ENCODE measurements around the gene ARHGAP15.

ARHGAP15 gene

GRCh38 chr2:143124445-143124844, 4.8 kb upstream of the ARHGAP15 start:
- Histone ChIP-seq H3K9ac (ENCODE audit: low read length) (no peak overlapping the region), H3K4me3 (ENCODE audit: low read depth, low read length, poor library complexity, severe bottlenecking) (no peak overlapping the region), H4K20me1 (ENCODE audit: insufficient read depth, low read length) (no peaks in the 10 kb centered on the region), H3K27me3 (ENCODE audit: insufficient read depth, low read length) (no peaks in the 10 kb centered on the region), H3K9me3 (ENCODE audit: low read length) (no peaks in the 10 kb centered on the region), H3F3A (ENCODE audit: insufficient read depth, low read length) (no peaks in the 10 kb centered on the region; the same call in 1 of the 2 replicates), H3K36me3 (ENCODE audit: insufficient read depth, low read length) (no peaks in the 10 kb centered on the region), H3K27ac (ENCODE audit: low read depth, low read length, poor library complexity, severe bottlenecking) (no peak overlapping the region), H2AFZ (ENCODE audit: low read length) (no peak overlapping the region), H3K4me2 (ENCODE audit: low read length) (no peak overlapping the region), H3K4me1 (ENCODE audit: insufficient read depth, low read length, severe bottlenecking) (peaks cover 25% of the 10 kb centered on the region), H3K79me2 (ENCODE audit: insufficient read depth, low read length) (peaks cover 3% of the 10 kb centered on the region), H3K9me2 (ENCODE audit: low read depth, low read length) (no peaks in the 10 kb centered on the region)
- TF ChIP-seq, protein P1, sequence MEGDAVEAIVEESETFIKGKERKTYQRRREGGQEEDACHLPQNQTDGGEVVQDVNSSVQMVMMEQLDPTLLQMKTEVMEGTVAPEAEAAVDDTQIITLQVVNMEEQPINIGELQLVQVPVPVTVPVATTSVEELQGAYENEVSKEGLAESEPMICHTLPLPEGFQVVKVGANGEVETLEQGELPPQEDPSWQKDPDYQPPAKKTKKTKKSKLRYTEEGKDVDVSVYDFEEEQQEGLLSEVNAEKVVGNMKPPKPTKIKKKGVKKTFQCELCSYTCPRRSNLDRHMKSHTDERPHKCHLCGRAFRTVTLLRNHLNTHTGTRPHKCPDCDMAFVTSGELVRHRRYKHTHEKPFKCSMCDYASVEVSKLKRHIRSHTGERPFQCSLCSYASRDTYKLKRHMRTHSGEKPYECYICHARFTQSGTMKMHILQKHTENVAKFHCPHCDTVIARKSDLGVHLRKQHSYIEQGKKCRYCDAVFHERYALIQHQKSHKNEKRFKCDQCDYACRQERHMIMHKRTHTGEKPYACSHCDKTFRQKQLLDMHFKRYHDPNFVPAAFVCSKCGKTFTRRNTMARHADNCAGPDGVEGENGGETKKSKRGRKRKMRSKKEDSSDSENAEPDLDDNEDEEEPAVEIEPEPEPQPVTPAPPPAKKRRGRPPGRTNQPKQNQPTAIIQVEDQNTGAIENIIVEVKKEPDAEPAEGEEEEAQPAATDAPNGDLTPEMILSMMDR (IDR thresholded peaks at IDR 0.05; ENCODE audit: low read length): no peak
- no peak for TF ChIP-seq EZH2 (IDR thresholded peaks at IDR 0.05; ENCODE audit: borderline replicate concordance, low read length)

- Histone ChIP-seq H3K9ac (ENCODE audit: low read length) (no peak overlapping the region), H3K4me2 (ENCODE audit: low read length) (no peak overlapping the region), H3K4me3 (ENCODE audit: low read depth, low read length, poor library complexity, severe bottlenecking) (no peak overlapping the region), H3K27me3 (ENCODE audit: insufficient read depth, low read length) (no peaks in the 10 kb centered on the region), H3K4me1 (ENCODE audit: insufficient read depth, low read length, severe bottlenecking) (peaks cover 25% of the 10 kb centered on the region), H3K79me2 (ENCODE audit: insufficient read depth, low read length) (peaks cover 16% of the 10 kb centered on the region), H4K20me1 (ENCODE audit: insufficient read depth, low read length) (no peaks in the 10 kb centered on the region), H3K9me3 (ENCODE audit: low read length) (no peaks in the 10 kb centered on the region), H3K9me2 (ENCODE audit: low read depth, low read length) (no peaks in the 10 kb centered on the region), H3K36me3 (ENCODE audit: insufficient read depth, low read length) (no peaks in the 10 kb centered on the region), H3K27ac (ENCODE audit: low read depth, low read length, poor library complexity, severe bottlenecking) (no peak overlapping the region), H3F3A (ENCODE audit: insufficient read depth, low read length) (no peaks in the 10 kb centered on the region; the same call in 1 of the 2 replicates), H2AFZ (ENCODE audit: low read length) (no peak overlapping the region)
- TF ChIP-seq, protein P1 (IDR thresholded peaks at IDR 0.05; ENCODE audit: low read length): no peak
- TF ChIP-seq EZH2 (IDR thresholded peaks at IDR 0.05; ENCODE audit: borderline replicate concordance, low read length): no peak
Measured at GRCh38 chr2:143125717-143126116, 3.5 kb upstream of the ARHGAP15 start.

DNA sequence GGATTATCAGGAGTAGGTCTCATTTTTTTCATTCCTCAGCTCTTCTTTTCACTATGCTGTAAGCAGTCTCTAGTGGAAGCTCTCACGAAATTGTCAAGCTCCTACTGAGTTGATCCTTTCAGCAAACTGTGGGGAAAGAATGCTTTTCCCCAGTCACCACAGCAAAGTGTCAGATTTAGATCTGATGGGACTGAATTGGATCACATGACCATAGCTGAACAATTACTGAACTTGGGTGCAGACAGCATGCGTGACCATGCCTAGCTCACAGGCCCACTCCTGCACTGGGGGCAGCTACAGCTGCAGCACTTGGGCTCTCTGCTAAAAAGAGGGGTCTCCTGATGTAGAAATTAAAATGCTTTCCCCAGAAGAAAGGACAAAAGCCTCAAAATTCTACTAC, 3.1 kb downstream of the ARHGAP15 start:
- Histone ChIP-seq H3K79me2 (ENCODE audit: insufficient read depth, low read length) (peaks cover 80% of the 10 kb centered on the region), H3K4me3 (ENCODE audit: low read depth, low read length, poor library complexity, severe bottlenecking) (peak overlapping the region; percentile 82), H3F3A (ENCODE audit: insufficient read depth, low read length) (no peaks in the 10 kb centered on the region), H3K4me1 (ENCODE audit: insufficient read depth, low read length, severe bottlenecking) (peaks cover 57% of the 10 kb centered on the region), H3K9me3 (ENCODE audit: low read length) (no peaks in the 10 kb centered on the region), H3K9ac (ENCODE audit: low read length) (peak overlapping the region; percentile 89; the same call in 1 of the 2 replicates), H3K36me3 (ENCODE audit: insufficient read depth, low read length) (peaks cover 16% of the 10 kb centered on the region), H3K27ac (ENCODE audit: low read depth, low read length, poor library complexity, severe bottlenecking) (peak overlapping the region; percentile 19), H3K4me2 (ENCODE audit: low read length) (peak overlapping the region; percentile 92), H2AFZ (ENCODE audit: low read length) (no peak overlapping the region), H3K27me3 (ENCODE audit: insufficient read depth, low read length) (no peaks in the 10 kb centered on the region), H3K9me2 (ENCODE audit: low read depth, low read length) (no peaks in the 10 kb centered on the region), H4K20me1 (ENCODE audit: insufficient read depth, low read length) (no peaks in the 10 kb centered on the region)
- TF ChIP-seq, protein P1 (IDR thresholded peaks at IDR 0.05; ENCODE audit: low read length): no peak
- no peak for TF ChIP-seq EZH2 (IDR thresholded peaks at IDR 0.05; ENCODE audit: borderline replicate concordance, low read length)
